ENCODE measurements around the gene CISD1.
"Not testable (repeated sequence)": the region's sequence is repeated elsewhere in the genome, so short reads cannot be mapped to it uniquely, and the experiment has no call there.

Gene CISD1

GRCh38 chr10:58241346-58241745 is 27.6 kb upstream of the CISD1 start:
- H2BK12ac ChIP-seq (ENCODE audit: low read length): no peak overlapping the region
- WGBS, 2 donors (ENCODE audit: extremely low coverage in 2 of 2, insufficient read length in 2 of 2, insufficient replicate concordance in 1 of 2): no CpG with 5 or more reads among the region's 3 CpGs
- H3K9me3 ChIP-seq (replicated peaks in 1 of 2; ENCODE audit: control insufficient read depth in 2 of 2, insufficient read depth in 1 of 2, low read depth in 1 of 2, low read length in 2 of 2): peaks cover 5% of the 10 kb centered on the region in 2 donors
- H2BK5ac ChIP-seq (ENCODE audit: low read length): no peak overlapping the region
- H3K27me3 ChIP-seq (ENCODE audit: control insufficient read depth in 3 of 3, insufficient read depth in 3 of 3, low read depth in 1 of 3, low read length in 3 of 3): no peaks in the 10 kb centered on the region
- no peak overlapping the region for H3K23ac ChIP-seq (ENCODE audit: low read depth, low read length, poor library complexity)
- H3K9ac ChIP-seq (ENCODE audit: low read depth, low read length, poor library complexity): no peak overlapping the region
- H3K79me1 ChIP-seq (ENCODE audit: low read depth, low read length): peaks cover 3% of the 10 kb centered on the region
- H4K8ac ChIP-seq (ENCODE audit: low read depth, low read length): no peak overlapping the region
- peaks cover 2 to 8% of the 10 kb centered on the region in 2 donors for H3K36me3 ChIP-seq (replicated peaks in 1 of 2; ENCODE audit: control insufficient read depth in 2 of 2, insufficient read depth in 2 of 2, low read length in 2 of 2)
- DNase-seq (ENCODE audit: low spot score): no peak
- no peak overlapping the region for H2AK5ac ChIP-seq (ENCODE audit: low read depth, low read length)
- no peak overlapping the region for H3K14ac ChIP-seq (ENCODE audit: low read length)
- no peak overlapping the region for H4K91ac ChIP-seq (ENCODE audit: low read depth, low read length, poor library complexity)
- H3K4ac ChIP-seq (ENCODE audit: low read length): no peak overlapping the region
- H2AFZ ChIP-seq (ENCODE audit: low read length): no peak overlapping the region
- H3K18ac ChIP-seq (ENCODE audit: low read length): no peak overlapping the region
- H2BK15ac ChIP-seq (ENCODE audit: low read length): no peak overlapping the region
- no peak overlapping the region for H3K4me2 ChIP-seq (ENCODE audit: insufficient read depth, low read length, poor library complexity, severe bottlenecking)
- H3K4me3 ChIP-seq (ENCODE audit: low read length in 2 of 2): no peak overlapping the region
- no peaks in the 10 kb centered on the region for H3K4me1 ChIP-seq (ENCODE audit: control insufficient read depth in 2 of 2, insufficient read depth in 1 of 2, low read depth in 1 of 2, low read length in 2 of 2)
- H3K27ac ChIP-seq (replicated peaks; ENCODE audit: low read length): no peak overlapping the region
- no peak overlapping the region for H2BK120ac ChIP-seq (ENCODE audit: low read depth, low read length)

- Histone ChIP-seq H3K79me1 (ENCODE audit: low read depth, low read length) (peaks cover 3% of the 10 kb centered on the region), H3K27ac (replicated peaks; ENCODE audit: low read length) (no peak overlapping the region), H3K4me2 (ENCODE audit: insufficient read depth, low read length, poor library complexity, severe bottlenecking) (no peak overlapping the region), H3K4ac (ENCODE audit: low read length) (no peak overlapping the region), H4K8ac (ENCODE audit: low read depth, low read length) (no peak overlapping the region), H3K23ac (ENCODE audit: low read depth, low read length, poor library complexity) (no peak overlapping the region), H3K4me1 (ENCODE audit: control insufficient read depth in 2 of 2, insufficient read depth in 1 of 2, low read depth in 1 of 2, low read length in 2 of 2) (no peaks in the 10 kb centered on the region), H3K18ac (ENCODE audit: low read length) (no peak overlapping the region), H3K36me3 (replicated peaks in 1 of 2; ENCODE audit: control insufficient read depth in 2 of 2, insufficient read depth in 2 of 2, low read length in 2 of 2) (no peaks in the 10 kb centered on the region), H3K9me3 (replicated peaks in 1 of 2; ENCODE audit: control insufficient read depth in 2 of 2, insufficient read depth in 1 of 2, low read depth in 1 of 2, low read length in 2 of 2) (peaks cover 5% of the 10 kb centered on the region in 2 donors), H2AFZ (ENCODE audit: low read length) (no peak overlapping the region), H3K14ac (ENCODE audit: low read length) (no peak overlapping the region), H4K91ac (ENCODE audit: low read depth, low read length, poor library complexity) (no peak overlapping the region), H3K9ac (ENCODE audit: low read depth, low read length, poor library complexity) (no peak overlapping the region), H3K4me3 (ENCODE audit: low read length in 2 of 2) (no peak overlapping the region), H2BK12ac (ENCODE audit: low read length) (no peak overlapping the region), H2BK120ac (ENCODE audit: low read depth, low read length) (no peak overlapping the region), H2AK5ac (ENCODE audit: low read depth, low read length) (no peak overlapping the region), H2BK15ac (ENCODE audit: low read length) (no peak overlapping the region), H3K27me3 (ENCODE audit: control insufficient read depth in 3 of 3, insufficient read depth in 3 of 3, low read depth in 1 of 3, low read length in 3 of 3) (no peaks in the 10 kb centered on the region), H2BK5ac (ENCODE audit: low read length) (no peak overlapping the region)
- WGBS, 2 donors (ENCODE audit: extremely low coverage in 2 of 2, insufficient read length in 2 of 2, insufficient replicate concordance in 1 of 2): no CpG with 5 or more reads among the region's 18 CpGs
- DNase-seq (ENCODE audit: low spot score): no peak
Observed at GRCh38 chr10:58243269-58243668, 25.7 kb upstream of the CISD1 start.

DNA sequence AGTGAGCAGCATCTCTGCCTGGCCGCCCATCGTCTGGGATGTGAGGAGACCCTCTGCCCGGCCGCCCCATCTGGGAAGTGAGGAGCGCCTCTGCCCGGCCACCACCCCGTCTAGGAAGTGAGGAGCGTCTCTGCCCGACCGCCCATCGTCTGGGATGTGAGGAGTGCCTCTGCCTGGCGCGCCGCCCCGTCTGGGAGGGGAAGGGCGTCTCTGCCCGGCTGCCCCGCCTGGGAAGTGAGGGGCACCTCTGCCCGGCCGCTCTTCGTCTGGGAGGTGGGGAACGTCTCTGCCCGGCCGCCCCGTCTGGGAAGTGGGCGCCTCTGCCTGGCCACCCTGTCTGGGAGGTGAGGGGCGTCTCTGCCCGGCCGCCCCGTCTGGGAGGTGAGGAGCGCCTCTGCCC is 25.2 kb upstream of the CISD1 start:
- not testable (repeated sequence) for H3K27ac ChIP-seq (replicated peaks; ENCODE audit: low read length); H3K4me2 ChIP-seq (ENCODE audit: insufficient read depth, low read length, poor library complexity, severe bottlenecking); H2BK5ac ChIP-seq (ENCODE audit: low read length); H3K4me3 ChIP-seq (ENCODE audit: low read length in 2 of 2); H2AFZ ChIP-seq (ENCODE audit: low read length); H2AK5ac ChIP-seq (ENCODE audit: low read depth, low read length); H2BK15ac ChIP-seq (ENCODE audit: low read length); H3K36me3 ChIP-seq (replicated peaks in 1 of 2; ENCODE audit: control insufficient read depth in 2 of 2, insufficient read depth in 2 of 2, low read length in 2 of 2); H3K18ac ChIP-seq (ENCODE audit: low read length); DNase-seq (ENCODE audit: low spot score); H2BK120ac ChIP-seq (ENCODE audit: low read depth, low read length); H3K4ac ChIP-seq (ENCODE audit: low read length); H3K23ac ChIP-seq (ENCODE audit: low read depth, low read length, poor library complexity); H3K9ac ChIP-seq (ENCODE audit: low read depth, low read length, poor library complexity); H4K91ac ChIP-seq (ENCODE audit: low read depth, low read length, poor library complexity); H3K79me1 ChIP-seq (ENCODE audit: low read depth, low read length); H3K14ac ChIP-seq (ENCODE audit: low read length); H4K8ac ChIP-seq (ENCODE audit: low read depth, low read length); H3K9me3 ChIP-seq (replicated peaks in 1 of 2; ENCODE audit: control insufficient read depth in 2 of 2, insufficient read depth in 1 of 2, low read depth in 1 of 2, low read length in 2 of 2); H3K4me1 ChIP-seq (ENCODE audit: control insufficient read depth in 2 of 2, insufficient read depth in 1 of 2, low read depth in 1 of 2, low read length in 2 of 2); H3K27me3 ChIP-seq (ENCODE audit: control insufficient read depth in 3 of 3, insufficient read depth in 3 of 3, low read depth in 1 of 3, low read length in 3 of 3); H2BK12ac ChIP-seq (ENCODE audit: low read length)
- WGBS, 2 donors (ENCODE audit: extremely low coverage in 2 of 2, insufficient read length in 2 of 2, insufficient replicate concordance in 1 of 2): no CpG with 5 or more reads among the region's 31 CpGs

- H3K23ac ChIP-seq (ENCODE audit: low read depth, low read length, poor library complexity); H2AK5ac ChIP-seq (ENCODE audit: low read depth, low read length); H3K79me1 ChIP-seq (ENCODE audit: low read depth, low read length); H2AFZ ChIP-seq (ENCODE audit: low read length); H2BK5ac ChIP-seq (ENCODE audit: low read length); H2BK120ac ChIP-seq (ENCODE audit: low read depth, low read length); H3K4ac ChIP-seq (ENCODE audit: low read length); H3K9me3 ChIP-seq (replicated peaks in 1 of 2; ENCODE audit: control insufficient read depth in 2 of 2, insufficient read depth in 1 of 2, low read depth in 1 of 2, low read length in 2 of 2); H3K27me3 ChIP-seq (ENCODE audit: control insufficient read depth in 3 of 3, insufficient read depth in 3 of 3, low read depth in 1 of 3, low read length in 3 of 3); H2BK12ac ChIP-seq (ENCODE audit: low read length); H3K27ac ChIP-seq (replicated peaks; ENCODE audit: low read length); H4K91ac ChIP-seq (ENCODE audit: low read depth, low read length, poor library complexity); H3K36me3 ChIP-seq (replicated peaks in 1 of 2; ENCODE audit: control insufficient read depth in 2 of 2, insufficient read depth in 2 of 2, low read length in 2 of 2); H4K8ac ChIP-seq (ENCODE audit: low read depth, low read length); H3K14ac ChIP-seq (ENCODE audit: low read length); H3K4me2 ChIP-seq (ENCODE audit: insufficient read depth, low read length, poor library complexity, severe bottlenecking); H3K18ac ChIP-seq (ENCODE audit: low read length); H2BK15ac ChIP-seq (ENCODE audit: low read length); H3K4me1 ChIP-seq (ENCODE audit: control insufficient read depth in 2 of 2, insufficient read depth in 1 of 2, low read depth in 1 of 2, low read length in 2 of 2); H3K4me3 ChIP-seq (ENCODE audit: low read length in 2 of 2); H3K9ac ChIP-seq (ENCODE audit: low read depth, low read length, poor library complexity); DNase-seq (ENCODE audit: low spot score): not testable (repeated sequence)
- 100% methylated on average over 1 of the region's 28 CpGs; no CpG with 5 or more reads in 1 of the 2 donors for WGBS, 2 donors (ENCODE audit: extremely low coverage in 2 of 2, insufficient read length in 2 of 2, insufficient replicate concordance in 1 of 2)
Observed at GRCh38 chr10:58244242-58244641, 24.7 kb upstream of the CISD1 start.
